Measurements from ENCODE around the gene TMPRSS11D.

Gene TMPRSS11D

GRCh38 chr4:67883458-67883857, 344 bp downstream of the TMPRSS11D start:
- TF ChIP-seq, protein P1, sequence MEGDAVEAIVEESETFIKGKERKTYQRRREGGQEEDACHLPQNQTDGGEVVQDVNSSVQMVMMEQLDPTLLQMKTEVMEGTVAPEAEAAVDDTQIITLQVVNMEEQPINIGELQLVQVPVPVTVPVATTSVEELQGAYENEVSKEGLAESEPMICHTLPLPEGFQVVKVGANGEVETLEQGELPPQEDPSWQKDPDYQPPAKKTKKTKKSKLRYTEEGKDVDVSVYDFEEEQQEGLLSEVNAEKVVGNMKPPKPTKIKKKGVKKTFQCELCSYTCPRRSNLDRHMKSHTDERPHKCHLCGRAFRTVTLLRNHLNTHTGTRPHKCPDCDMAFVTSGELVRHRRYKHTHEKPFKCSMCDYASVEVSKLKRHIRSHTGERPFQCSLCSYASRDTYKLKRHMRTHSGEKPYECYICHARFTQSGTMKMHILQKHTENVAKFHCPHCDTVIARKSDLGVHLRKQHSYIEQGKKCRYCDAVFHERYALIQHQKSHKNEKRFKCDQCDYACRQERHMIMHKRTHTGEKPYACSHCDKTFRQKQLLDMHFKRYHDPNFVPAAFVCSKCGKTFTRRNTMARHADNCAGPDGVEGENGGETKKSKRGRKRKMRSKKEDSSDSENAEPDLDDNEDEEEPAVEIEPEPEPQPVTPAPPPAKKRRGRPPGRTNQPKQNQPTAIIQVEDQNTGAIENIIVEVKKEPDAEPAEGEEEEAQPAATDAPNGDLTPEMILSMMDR (IDR thresholded peaks at IDR 0.05; ENCODE audit: control insufficient read depth, insufficient read depth, low read depth, low read length, missing control alignments), result no peak
- no peak overlapping the region for H3K4me3 ChIP-seq (ENCODE audit: control insufficient read depth, low read depth, low read length)
- no peak for DNase-seq (ENCODE audit: low read depth)

DNA sequence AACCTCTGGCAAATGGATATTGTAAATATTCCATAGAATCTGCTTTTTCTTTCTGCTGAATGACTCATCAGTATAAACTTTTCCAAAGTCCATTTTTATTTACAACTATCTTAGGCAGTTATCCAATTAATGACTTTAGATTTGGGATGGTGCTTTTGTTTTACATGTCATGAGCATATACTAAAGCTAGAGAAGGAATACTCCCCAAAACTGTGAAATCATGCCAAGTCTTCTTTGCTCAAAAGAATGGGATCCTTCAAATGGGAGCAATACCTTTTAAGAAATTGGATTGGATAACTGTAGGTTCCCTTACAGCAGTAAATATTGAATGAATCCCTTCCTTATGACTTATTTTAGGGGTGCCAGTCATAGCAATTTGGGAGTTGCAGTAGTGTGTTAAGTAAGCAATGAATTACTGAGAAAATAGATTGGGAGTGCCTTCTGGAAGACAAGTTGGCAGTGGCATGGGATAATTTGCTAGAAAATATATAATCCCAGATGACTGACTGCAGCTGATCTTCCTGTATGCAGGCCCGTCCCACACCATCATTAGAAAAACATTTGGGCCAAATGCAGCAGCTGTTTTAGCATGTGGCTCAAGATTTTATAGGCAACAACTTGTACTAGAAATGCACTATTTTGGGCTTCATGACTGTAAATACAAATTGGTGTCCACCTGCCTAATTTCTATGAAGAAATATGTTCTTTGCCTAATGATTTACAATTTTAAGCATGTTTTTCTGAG, 2.8 kb downstream of the TMPRSS11D start:
- TF ChIP-seq, protein P1 (IDR thresholded peaks at IDR 0.05; ENCODE audit: control insufficient read depth, insufficient read depth, low read depth, low read length, missing control alignments), result no peak
- no peak for DNase-seq (ENCODE audit: low read depth)

DNA sequence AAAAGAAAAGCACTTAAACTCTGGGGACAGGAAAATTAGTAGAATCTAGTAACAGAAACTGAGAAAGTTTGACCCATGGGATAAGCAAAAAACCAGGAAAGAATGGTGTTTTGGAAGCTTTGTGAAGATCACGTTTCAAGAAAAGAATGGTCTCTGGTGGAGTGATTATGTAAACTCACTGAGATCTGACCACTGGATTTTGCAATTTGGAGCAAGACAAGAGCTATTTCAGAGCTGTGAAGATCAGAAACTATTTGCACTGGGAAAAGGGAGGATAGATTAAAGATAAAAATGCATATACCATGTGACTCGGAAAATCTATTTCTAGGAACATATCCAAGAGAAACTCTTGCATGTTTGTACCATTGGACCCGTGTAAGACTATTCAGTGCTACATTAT, 4.3 kb downstream of the TMPRSS11D start:
- TF ChIP-seq, protein P1 (IDR thresholded peaks at IDR 0.05; ENCODE audit: control insufficient read depth, insufficient read depth, low read depth, low read length, missing control alignments), result no peak
- H3K4me3 ChIP-seq (ENCODE audit: control insufficient read depth, low read depth, low read length), result no peak overlapping the region
- peak; percentile 17 for DNase-seq (ENCODE audit: low read depth)

More for the DNA sequence above, 2.8 kb downstream of the TMPRSS11D start:
- H3K4me3 ChIP-seq (ENCODE audit: control insufficient read depth, low read depth, low read length), result no peak overlapping the region

GRCh38 chr4:67877086-67877485, 6.7 kb downstream of the TMPRSS11D start:
- TF ChIP-seq, protein P1 (IDR thresholded peaks at IDR 0.05; ENCODE audit: control insufficient read depth, insufficient read depth, low read depth, low read length, missing control alignments), result no peak
- H3K4me3 ChIP-seq (ENCODE audit: control insufficient read depth, low read depth, low read length), result no peak overlapping the region
- no peak for DNase-seq (ENCODE audit: low read depth)

DNA sequence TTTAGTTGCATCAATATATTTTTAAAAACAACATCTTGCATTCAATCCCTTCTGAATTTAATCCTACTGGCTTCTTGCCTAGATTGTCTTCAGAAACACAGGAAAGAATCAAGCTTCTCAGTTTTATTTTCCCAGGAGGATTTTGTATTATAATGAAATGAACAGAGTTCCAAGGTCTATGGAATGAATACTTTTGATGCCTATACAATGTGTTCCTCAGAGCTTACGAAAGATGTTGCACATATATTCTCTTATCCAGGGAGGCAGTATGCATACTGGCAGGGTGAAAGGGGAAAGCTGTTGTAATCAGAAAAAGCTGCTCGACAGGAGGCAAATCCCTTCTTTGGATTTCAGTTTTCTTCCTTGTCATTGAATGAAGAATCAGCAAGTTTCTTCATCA, 8.8 kb downstream of the TMPRSS11D start:
- TF ChIP-seq, protein P1 (IDR thresholded peaks at IDR 0.05; ENCODE audit: control insufficient read depth, insufficient read depth, low read depth, low read length, missing control alignments), result no peak
- no peak overlapping the region for H3K4me3 ChIP-seq (ENCODE audit: control insufficient read depth, low read depth, low read length)
- no peak for DNase-seq (ENCODE audit: low read depth)

GRCh38 chr4:67873116-67873515, 10.7 kb downstream of the TMPRSS11D start:
- no peak overlapping the region for H3K4me3 ChIP-seq (ENCODE audit: control insufficient read depth, low read depth, low read length)
- TF ChIP-seq, protein P1 (IDR thresholded peaks at IDR 0.05; ENCODE audit: control insufficient read depth, insufficient read depth, low read depth, low read length, missing control alignments), result no peak
- DNase-seq (ENCODE audit: low read depth), result no peak

Data from AG09309 (cell line).